GF-D8 (cell line): ENCODE data around the gene LCOR.
A peak's percentile ranks its signal among the peaks of the same experiment; 100 is the strongest.
"Not testable (repeated sequence)": the region's sequence is repeated elsewhere in the genome, so short reads cannot be mapped to it uniquely, and the experiment has no call there.

Experiments
- DNase-seq: peaks from one replicate; lab custom pipeline; 2025; lab: John Stamatoyannopoulos, UW

LCOR gene

GRCh38 chr10:96831867-96832720, at the start of gene LCOR:
Gene LCOR, plus strand, starts transcription at chr10:96832298. Its CDS starts 116,760 bp downstream, at chr10:96949058.
- DNase-seq = peak; percentile 86

DNA sequence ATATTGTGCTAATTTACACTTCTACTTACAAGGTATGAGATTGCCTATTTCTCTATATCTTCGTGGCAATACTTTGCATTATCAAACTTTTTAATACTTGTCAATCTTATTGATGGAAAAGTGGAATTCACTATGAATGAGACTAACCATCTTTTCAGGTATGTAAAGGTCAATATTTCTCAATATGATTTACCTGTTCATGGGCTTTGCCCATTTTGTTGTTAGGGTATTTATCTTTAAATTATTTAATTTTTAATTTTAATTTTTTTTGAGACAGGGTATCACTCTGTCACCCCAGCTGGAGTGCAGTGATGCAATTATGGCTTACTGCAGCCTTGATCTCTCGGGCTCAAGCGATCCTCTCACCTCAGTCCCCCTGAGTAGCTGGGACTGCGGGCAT, 47.8 kb upstream of the LCOR start:
- DNase-seq = no peak

DNA sequence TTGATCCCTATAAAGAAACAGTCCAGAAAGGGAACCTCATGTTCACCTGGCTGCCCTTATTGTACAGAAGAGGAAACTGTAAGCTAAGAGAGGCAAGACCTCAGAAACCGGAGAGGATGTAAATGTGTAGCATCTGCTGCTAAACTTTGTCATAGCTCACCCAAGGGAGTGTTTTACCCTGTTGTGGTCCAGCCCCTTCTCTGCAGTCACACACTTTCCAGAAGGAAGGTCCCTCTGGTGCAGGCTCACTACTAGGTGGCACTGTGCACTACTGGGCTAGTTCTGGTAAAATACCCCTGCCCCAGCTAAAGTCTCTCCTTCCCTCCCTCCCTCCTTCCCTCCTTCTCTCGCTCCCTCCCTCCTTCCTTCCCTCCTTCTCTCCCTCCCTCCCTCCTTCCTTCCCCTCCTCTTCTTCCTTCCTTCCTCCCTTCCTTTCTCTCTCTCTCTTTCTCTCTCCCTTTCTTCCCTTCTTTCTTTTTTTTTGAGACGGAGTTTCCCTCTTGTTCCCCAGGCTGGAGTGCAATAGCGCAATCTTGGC, 42.5 kb upstream of the LCOR start:
- peak; percentile 47 for DNase-seq

DNA sequence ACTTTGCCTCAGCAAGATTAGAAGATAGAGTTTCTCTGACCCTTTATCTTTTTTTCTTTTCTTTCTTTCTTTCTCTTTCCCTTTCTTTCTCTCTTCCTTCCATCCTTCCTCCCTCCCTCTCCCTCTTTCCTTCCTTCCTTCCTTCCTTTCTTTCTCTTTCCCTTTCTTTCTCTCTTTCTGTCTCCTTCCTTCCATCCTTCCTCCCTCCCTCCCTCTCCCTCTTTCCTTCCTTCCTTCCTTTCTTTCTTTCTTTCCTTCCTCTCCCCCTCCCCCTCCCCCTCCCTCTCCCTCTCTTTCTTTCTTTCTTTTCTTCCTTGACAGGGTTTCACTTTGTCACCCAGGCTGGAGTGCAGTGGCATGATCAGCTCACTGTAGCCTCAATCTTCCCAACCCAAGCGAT, 40.2 kb upstream of the LCOR start:
- DNase-seq = no peak

DNA sequence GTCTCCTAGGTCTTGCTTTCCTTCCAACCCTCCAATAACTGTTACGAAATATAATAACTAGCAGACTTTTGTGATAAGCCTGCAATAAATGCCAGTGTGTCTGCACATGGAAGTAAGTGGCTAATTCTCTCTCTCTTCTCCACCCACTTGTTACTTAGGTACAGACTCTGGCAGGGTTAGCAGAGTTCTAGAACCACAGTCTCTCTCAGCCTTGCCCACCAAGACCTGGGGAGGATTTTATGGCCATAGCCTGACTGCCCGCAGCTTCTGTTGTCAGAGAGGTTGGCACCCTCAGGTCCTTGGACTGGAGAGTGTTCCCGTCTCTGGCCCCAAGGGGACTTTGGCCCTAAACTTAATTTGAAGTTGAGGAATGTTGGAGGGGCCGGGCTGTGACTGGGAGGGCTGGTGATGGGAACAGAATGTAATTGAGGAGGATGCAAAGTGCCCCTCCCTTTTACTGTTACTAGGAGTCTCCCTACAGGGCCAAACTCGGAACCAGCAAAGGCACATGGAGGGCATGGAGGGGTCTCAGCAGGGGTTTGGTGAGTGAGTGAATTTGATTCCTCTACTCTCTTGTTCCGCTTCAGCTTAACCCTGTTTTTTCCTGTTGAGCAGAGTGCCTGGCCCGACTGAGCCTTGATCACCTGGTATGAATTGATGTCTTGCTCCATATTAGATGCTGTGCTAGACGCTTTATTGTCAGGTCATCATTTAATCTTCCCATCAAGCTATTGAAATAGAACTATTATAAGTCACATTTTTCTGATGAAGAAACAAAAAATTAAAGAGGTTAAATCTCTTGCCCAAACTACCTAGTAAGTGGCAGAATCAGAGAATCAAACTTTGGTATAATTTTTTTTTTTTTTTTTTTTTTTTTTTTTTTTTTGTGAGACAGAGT, 37.0 kb upstream of the LCOR start:
- DNase-seq = no peak

- no peak for DNase-seq
Observed at GRCh38 chr10:96797485-96797884, 34.6 kb upstream of the LCOR start.

DNA sequence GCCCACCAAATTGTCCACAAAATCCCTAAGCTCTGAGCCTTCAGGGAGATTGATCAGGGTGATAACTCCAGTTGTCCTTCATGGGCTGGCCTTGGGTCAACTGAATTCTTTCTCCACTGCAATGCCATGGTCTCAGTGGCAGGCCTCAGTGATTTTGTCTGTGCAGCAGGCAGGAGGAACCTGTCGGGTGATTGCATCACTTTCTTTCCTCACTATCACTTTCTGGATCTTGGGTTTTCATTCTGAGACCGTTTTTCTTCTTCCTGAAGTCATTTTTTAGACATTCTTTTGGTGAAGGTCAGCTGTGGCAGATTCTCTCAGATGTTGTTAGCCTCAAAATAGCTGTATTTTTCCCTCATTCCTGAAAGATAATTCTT, 28.8 kb upstream of the LCOR start:
- DNase-seq = no peak

GRCh38 chr10:96814264-96814663, 17.8 kb upstream of the LCOR start:
- DNase-seq = no peak

GRCh38 chr10:96818971-96819370, 13.1 kb upstream of the LCOR start:
- DNase-seq = not testable (repeated sequence)

GRCh38 chr10:96820765-96821164, 11.3 kb upstream of the LCOR start:
- no peak for DNase-seq

DNA sequence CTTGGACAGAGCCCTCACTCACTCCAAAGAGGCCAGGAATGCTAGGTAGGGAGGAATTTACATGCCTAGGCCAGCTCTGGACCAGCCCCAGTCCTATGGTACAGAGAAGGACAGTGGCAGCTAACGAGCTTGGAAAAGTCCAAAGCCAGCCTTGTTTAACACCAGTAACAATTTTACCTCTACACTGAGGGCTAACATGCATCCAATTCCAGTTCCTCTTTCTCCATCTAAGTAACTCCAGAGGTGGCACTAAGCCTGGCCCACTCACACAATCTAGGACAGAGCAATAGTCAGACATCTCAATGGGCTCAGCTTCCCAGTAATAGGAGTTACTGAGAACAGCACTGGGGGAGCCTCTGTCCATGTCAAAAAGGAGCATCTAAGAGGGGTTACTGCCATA, 5.7 kb upstream of the LCOR start:
- no peak for DNase-seq

DNA sequence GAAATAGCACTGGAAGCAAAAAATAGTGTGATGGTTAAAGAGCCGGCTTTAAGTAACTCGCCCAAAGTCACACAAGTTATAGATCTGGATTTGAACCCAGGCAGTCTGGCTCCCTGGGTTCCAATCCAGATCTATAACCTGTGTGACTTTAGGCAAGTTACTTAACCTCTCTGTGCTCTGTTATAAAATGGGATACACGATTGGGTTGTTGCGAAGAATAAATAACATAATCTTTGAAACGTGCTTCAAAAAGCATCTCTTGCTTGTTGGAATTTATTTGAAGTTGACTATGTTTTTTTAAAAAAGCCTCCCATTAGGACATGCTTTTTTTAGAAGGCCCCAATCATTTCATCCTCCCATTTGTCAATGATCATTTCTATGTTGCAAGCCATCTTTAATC, 3.5 kb upstream of the LCOR start:
- no peak for DNase-seq

DNA sequence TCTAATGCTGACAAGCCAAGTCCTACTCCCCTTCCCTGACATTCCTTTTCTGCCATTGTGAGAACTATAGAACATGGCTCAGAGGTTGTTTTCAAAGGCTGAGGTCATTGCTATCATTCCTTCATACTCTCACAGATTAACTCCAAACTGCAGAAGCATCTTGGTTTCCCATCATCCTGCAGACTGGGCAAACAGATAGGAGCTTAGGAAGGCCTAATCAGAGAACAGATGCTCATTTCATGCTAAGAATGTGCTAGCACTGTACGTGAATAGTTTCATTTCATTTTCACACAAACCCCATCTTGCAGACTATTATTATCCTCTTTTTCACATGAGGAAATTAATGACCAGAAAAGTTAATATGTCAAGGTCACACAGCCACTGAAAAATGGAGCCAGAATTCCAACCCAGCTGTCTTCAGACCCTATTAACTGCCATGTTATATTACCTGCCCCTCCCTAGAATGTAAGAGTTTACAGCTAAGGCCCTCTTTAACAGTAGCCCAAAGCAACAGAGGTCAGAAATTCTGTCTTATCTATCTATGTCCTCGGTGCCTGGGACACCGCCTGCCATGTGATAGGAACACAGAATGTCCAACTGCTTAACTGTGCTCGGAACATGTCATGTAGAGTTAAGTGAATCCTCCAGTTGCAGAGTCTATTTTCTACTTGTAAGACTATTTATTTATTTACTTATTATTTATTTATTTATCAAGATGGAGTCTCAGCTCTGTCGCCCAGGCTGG, 2.9 kb upstream of the LCOR start:
- no peak for DNase-seq

- peak; percentile 30 for DNase-seq
Observed at GRCh38 chr10:96830511-96831199, 1.4 kb upstream of the LCOR start.

DNA sequence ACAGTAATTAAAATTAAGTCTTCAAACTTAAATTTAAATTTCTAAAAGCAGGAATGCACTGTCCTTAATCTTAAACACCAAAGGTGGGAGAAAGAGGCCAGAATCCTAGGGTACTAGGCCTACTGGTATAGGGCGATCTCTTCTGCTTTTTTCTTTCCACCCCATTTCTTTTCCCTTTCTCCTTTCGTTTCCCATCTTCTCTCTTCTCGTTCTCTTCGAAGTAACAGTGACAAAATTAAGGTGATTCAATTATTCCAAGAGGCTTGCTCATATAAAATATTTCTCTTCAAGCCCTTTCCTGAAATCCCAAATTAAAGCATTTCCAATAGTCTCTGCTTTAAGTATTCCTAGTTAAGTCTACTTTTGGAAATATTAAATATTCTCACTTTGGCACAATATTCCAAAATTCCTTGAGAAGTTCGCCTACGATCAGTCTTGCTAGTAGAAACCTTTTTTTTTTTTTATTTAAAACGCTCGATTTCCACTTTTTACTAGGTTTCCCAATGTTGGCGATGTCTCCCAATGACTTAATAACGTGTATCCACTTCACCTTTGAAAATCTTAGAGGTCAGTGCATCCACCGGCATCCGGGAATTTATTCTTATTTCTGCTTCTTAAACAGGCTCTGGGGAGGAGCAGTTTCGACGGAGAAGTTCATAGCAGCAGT, 765 bp upstream of the LCOR start:
- DNase-seq = no peak

DNA sequence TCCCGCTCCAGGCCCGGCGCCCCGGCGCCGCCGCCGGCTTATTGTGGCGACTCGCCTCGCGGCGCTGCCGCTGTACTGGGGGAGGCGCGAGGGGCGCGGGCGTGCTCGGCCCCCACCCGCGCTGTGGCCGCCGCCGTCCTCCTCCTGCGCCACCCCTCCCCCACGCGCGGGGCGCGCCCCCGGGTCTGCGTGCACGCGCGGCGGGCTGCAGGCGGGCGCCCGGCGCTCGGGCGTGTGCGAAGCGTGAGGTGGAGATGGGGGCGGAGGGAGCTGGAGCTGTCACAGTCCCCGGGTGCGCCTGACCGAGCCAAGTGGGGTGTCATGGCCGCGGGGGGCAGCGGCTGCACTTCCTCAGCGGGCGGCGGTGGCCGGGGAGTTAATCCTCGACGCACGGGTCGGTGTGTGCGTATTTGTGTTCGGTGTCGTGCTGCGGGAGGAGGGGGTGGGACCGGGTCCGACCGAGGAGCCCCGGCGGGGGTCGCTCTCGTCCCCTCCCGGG, 672 bp downstream of the LCOR start:
- peak; percentile 43 for DNase-seq

GRCh38 chr10:96833220-96834001, 1.3 kb downstream of the LCOR start:
- DNase-seq = no peak

DNA sequence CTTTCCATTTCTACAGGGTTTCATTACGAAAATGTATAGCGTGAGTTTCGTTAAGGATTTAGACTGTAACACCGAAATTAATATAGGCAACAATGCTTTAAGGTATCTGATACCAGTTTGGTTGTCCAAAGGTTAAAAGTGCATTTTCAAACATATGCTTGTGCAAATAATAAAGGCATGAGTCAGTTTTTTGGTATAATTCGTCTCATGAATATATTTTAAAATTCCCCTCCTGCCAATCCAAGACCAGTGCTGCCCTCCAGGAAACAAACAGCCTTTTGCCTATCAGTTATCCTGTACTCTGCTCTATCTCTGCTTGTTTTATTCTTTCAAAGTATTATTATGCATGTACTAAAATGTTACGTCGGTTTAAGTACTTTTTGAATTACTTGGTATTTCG, 2.0 kb downstream of the LCOR start:
- no peak for DNase-seq

DNA sequence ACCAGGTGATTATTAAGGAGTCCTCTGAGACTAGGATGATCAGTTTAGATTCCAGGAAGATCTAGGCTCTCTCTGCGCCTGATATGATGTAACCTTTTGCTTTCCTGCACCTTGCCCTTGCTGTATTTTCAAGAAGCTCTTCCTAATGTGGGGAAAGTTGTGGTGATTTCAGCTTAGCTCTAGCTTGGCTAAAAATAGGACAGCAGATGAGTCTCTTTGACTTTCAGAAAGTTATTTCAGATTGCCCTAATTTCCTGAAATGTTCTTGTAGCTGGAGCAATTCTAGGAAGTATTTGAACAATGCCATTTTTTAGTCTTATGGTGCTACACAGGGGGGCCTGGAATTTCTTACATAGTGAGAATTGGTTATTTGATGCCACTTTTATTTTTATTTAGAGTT, 3.8 kb downstream of the LCOR start:
- peak; percentile 20 for DNase-seq

GRCh38 chr10:96838529-96838928, 6.4 kb downstream of the LCOR start:
- DNase-seq = no peak
